HG03045 (cell line): ENCODE measurements around the gene TRIM44.
A peak's percentile ranks its signal among the peaks of the same experiment; 100 is the strongest.
"Not testable (repeated sequence)": the region's sequence is repeated elsewhere in the genome, so short reads cannot be mapped to it uniquely, and the experiment has no call there.

Experiments used
- ATAC-seq: cut with Tn5 transposase; IDR thresholded peaks from one replicate; pipeline ENCODE4 v1.9.1; 2021; ENCODE audit warnings: mild to moderate bottlenecking, moderate library complexity; ENCODE audit not compliant: unreplicated experiment

Gene TRIM44

GRCh38 chr11:35632301-35632700 is 30.3 kb upstream of the TRIM44 start:
- ATAC-seq: no peak

GRCh38 chr11:35633827-35634423 is 28.6 kb upstream of the TRIM44 start:
- ATAC-seq: no peak

- no peak for ATAC-seq
These were observed 26.6 kb upstream of the TRIM44 start for GRCh38 chr11:35635933-35636332.

DNA sequence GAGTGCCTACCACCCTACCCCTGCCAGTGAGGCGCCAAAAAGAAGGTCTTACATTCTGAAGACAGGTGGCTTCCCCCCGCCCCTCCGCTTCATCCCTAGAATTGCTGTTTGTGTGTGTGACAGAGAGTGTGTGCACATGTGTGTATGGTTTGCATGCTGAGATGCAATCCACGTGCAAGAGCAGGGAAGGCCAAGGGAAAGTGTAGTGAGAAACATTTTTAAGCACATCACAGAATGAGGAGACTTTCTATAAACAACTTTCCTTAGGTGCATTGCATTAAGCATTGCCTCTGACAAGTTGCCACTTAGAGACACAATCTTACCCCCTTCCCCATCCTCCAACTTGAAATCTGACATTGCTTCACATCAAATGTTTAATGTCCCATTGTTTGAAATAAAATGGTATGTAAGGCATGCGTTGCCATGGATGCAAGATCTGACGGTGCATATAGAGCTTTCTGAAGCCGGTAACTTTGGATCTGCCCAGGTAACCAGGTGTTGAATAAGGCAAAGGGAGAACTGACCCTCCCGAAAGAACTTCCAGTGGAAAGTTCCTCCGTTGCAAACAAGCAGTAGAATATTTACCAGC is 22.9 kb upstream of the TRIM44 start:
- no peak for ATAC-seq

DNA sequence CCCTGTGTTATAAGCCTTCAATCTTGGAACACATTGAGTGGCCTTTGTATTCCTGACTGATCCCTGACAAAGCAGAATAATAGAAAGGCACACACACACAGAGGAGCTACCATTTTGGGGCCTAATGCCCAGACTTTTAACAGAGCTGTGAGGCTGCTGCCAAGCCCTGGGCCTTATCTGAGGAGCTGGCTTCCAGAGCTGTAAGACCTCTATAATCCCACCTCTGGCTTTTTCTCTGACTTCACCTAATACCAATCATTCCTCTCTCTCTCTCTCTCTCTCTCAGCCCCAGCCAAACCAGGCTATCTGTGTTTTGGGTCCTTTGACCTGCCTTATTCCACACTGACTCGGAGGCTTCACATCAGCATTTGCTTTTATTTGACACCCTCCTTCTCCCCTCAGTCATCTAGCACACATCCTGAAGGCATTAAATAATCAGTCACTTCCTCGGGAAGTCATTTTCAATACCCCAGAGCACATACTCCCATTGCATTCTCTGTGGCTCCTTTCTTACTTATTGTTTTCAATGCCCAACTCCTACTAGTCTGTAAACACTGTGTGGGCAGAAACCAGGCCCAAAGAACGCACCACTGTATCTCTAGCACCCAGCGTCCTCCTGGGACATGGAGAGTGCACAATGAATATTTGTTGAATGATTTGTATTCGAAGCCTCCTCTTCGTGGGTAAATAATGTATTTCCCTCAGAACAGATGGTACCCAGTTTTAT is 21.2 kb upstream of the TRIM44 start:
- ATAC-seq: no peak

GRCh38 chr11:35641964-35642363 is 20.6 kb upstream of the TRIM44 start:
- ATAC-seq: no peak

- ATAC-seq: no peak
These were observed 15.0 kb upstream of the TRIM44 start for GRCh38 chr11:35647421-35648093.

GRCh38 chr11:35650006-35650405 is 12.6 kb upstream of the TRIM44 start:
- ATAC-seq: no peak

DNA sequence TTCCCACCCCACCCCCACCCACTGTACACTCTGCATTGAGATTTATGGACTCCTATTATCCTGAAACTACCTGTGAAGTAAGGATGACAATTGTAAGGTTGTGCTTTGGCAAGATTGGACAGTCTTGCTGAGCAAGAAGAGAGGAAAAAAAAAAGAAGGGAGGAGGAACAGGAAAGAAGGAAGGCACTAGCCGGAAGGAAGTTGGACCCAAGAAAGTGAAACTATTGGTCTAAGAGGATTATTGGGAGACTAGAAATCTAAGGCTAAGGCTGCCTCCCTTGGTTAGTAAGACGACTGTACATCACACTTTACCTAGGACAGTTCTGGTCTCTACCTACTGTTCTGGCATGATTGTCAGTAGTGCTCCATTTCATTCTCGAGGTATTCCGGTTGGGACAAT is 12.1 kb upstream of the TRIM44 start:
- no peak for ATAC-seq

DNA sequence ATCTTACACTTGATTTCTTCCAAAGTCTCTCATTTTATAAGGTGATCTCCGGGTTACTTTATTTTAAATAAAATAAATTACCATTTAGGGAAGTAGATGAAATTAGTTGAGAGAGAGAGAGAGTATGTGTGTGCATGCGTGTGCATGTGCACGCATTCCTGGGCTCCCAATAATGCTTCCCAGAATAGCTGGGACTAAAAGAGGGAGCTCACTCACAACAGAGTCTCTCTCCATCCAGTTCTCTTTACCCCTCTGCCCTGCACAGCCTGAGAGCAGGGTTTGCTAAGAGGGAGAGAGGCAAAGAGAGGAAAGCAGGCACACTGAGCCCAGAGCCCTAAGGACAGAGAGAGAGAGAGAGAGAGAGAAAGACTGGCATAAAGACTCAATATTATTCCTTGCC is 11.3 kb upstream of the TRIM44 start:
- ATAC-seq: no peak

GRCh38 chr11:35652786-35653185 is 9.8 kb upstream of the TRIM44 start:
- not testable (repeated sequence) for ATAC-seq

- no peak for ATAC-seq
These were observed 7.9 kb upstream of the TRIM44 start for GRCh38 chr11:35654711-35655110.

- ATAC-seq: no peak
These were observed 7.3 kb upstream of the TRIM44 start for GRCh38 chr11:35655254-35655653.

GRCh38 chr11:35655856-35656255 is 6.7 kb upstream of the TRIM44 start:
- no peak for ATAC-seq

DNA sequence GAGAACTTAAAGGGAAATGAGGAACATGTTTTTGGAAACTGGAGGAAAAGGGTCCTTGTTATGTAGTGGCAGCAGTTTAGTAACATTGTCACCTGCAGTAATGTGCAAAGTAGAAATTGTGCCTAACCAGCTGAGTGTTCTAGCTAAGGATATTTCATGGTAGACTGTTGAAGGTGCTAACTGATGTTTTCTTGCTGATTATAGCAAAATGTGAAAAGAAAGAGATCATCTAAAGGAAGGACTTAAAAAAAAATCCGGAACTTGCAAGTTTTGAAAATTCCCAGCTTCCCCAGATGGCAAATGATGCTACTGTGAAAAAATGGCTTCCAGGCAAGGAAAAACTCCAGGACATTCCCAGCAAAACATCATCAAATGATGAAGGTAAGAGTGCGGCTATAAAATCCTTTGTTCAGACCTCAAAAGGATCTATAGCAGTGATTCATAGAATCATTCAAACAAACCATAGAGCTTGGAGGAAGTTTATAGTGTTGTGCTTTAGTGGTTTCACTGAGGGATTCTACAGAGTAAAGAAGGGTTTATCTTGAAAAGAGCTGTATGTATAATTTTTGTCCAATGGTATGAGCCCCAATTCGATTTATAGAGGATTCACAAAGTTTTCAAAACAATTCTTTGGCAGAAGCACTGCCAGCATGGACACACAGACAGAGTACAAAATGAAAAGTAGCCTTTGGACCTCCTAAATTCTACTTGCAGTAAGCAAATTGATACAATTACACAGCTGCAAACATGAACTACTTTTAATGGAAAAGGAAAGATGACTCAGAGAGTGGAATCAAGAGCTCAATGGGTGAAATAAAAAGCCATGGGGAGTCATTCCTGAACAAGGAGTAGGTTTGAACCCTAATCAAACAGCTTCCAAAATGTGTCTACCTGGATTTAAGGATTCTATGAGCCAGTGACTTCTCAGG is 4.3 kb upstream of the TRIM44 start:
- no peak for ATAC-seq

DNA sequence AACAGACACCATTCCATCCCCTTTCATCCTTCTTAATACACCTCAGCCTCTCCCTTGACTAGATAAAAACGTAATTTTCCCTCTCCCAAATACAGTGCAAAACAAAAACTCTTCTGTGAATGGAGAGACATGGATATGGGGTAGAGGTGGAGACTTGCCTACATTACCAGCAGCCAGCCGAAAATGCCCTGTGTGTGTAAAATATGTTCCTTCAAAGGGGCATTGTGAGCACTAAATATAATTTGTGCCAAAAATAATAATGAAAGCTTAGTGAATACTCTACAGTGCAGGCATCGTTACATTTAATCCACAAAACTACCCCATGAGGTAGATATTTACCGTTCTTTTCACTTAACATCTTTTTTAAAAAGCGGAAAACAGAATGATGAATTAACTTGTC is 1.0 kb upstream of the TRIM44 start:
- no peak for ATAC-seq

- peak; percentile 44 for ATAC-seq
These were observed 420 bp upstream of the TRIM44 start for GRCh38 chr11:35662061-35662648.

DNA sequence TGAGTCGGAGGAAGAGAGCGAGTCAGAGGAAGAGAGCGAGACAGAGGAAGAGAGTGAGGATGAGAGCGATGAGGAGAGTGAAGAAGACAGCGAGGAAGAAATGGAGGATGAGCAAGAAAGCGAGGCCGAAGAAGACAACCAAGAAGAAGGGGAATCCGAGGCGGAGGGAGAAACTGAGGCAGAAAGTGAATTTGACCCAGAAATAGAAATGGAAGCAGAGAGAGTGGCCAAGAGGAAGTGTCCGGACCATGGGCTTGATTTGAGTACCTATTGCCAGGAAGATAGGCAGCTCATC is 780 bp downstream of the TRIM44 start:
- no peak for ATAC-seq

- ATAC-seq: no peak
These were observed 2.4 kb downstream of the TRIM44 start for GRCh38 chr11:35664977-35665441.

DNA sequence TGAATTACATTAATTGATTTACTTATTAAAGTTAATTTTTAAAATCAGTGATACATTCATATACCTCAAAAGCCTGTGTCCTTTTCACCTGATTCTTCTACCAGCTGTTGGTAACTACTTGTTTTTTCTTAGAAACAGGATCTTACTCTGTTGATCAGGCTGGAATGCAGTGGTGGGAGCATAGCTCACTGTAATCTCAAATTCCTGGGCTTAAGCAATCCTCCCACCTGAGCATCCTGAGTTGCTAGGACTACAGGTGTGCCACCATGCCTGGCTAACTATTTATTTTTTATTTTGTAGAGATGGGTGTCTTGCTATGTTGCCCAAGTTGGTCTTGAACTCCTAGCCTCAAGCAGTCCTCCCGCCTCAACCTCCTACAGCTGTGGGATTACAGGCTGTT is 4.7 kb downstream of the TRIM44 start:
- ATAC-seq: no peak

DNA sequence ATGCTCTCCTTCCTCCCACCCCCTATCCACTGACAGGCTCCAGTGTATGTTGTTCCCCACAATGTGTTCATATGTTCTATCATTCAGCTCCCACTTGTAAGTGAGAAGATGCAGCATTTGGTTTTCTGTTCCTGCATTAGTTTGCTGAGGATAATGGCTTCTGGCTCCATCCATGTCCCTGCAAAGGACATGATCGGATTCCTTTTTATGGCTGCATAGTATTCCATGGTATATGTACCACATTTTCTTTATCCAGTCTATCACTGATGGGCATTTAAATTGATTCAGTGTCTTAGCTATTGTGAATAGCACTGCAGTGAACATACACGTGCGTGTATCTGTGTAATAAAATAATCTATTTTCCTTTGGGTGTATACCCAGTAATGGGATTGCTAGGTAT is 5.8 kb downstream of the TRIM44 start:
- ATAC-seq: not testable (repeated sequence)
